HEK293 (cell line): ENCODE measurements around the gene TSPAN9.

ENCODE experiments used
- CTCF ChIP-seq: fragments of 450-650 bp; formaldehyde crosslinking; IDR thresholded peaks from 2 replicates; pipeline ENCODE4 v1.5.1; 2016; ENCODE audit warnings: missing biosample characterization, missing genetic modification characterization
- HOXC10 ChIP-seq: sonication (generic); formaldehyde crosslinking; IDR thresholded peaks from 2 replicates; pipeline ENCODE4 v1.8.1; 2023; ENCODE audit warnings: mild to moderate bottlenecking, missing genetic modification reagents
- HOXD13 ChIP-seq: sonication (generic); formaldehyde crosslinking; IDR thresholded peaks from 2 replicates; pipeline ENCODE4 v1.8.0; 2022; ENCODE audit warnings: missing genetic modification reagents, borderline replicate concordance
- ZBTB6 ChIP-seq: fragments of 450-650 bp; formaldehyde crosslinking; IDR thresholded peaks from 2 replicates; pipeline ENCODE4 v1.5.1; 2017; ENCODE audit warnings: missing biosample characterization, missing genetic modification characterization
- ZNF585B ChIP-seq: fragments of 450-650 bp; formaldehyde crosslinking; IDR thresholded peaks from 2 replicates; pipeline ENCODE4 v1.5.1; 2016; ENCODE audit warnings: missing biosample characterization, missing genetic modification characterization
- ZNF639 ChIP-seq: fragments of 450-650 bp; formaldehyde crosslinking; IDR thresholded peaks from 2 replicates; pipeline ENCODE4 v1.5.1; 2016; ENCODE audit warnings: missing biosample characterization, missing genetic modification characterization
- ZNF785 ChIP-seq: fragments of 450-650 bp; formaldehyde crosslinking; IDR thresholded peaks from 2 replicates; pipeline ENCODE4 v1.5.1; 2016; ENCODE audit warnings: missing biosample characterization, missing genetic modification characterization

- no peak for TF ChIP-seq ZBTB6 (tag by site-specific recombination)
- no peak for TF ChIP-seq HOXD13 (CRISPR knock-in tag)
- no peak for TF ChIP-seq ZNF585B (tag by site-specific recombination)
- TF ChIP-seq CTCF (tag by site-specific recombination): no peak
- no peak for TF ChIP-seq ZNF639
- no peak for TF ChIP-seq HOXC10 (CRISPR knock-in tag)
- TF ChIP-seq ZNF785 (tag by site-specific recombination): no peak
Measured at GRCh38 chr12:3040663-3041544, 36.3 kb upstream of the TSPAN9 start.
